Thyroid gland (tissue), 4 donors: Measurements from ENCODE around the gene SORL1.

Experiments
- CTCF ChIP-seq, 6 experiments: fragments of 200-600 bp in 3 of 6; fragments of 450-650 bp in 3 of 6; sonication (generic) in 3 of 6; IDR thresholded peaks; one replicate each; pipeline ENCODE4 v1.5.1; 2016 to 2019; ENCODE audit warnings: antibody characterized with exemption in 6 of 6, mild to moderate bottlenecking in 2 of 6, inconsistent platforms in 1 of 6, moderate library complexity in 1 of 6
- POLR2A ChIP-seq, 2 donors: fragments of 450-650 bp; IDR thresholded peaks; one replicate each; pipeline ENCODE4 v1.6.1; 2017; ENCODE audit warnings: antibody characterized with exemption in 2 of 2, mild to moderate bottlenecking in 2 of 2, moderate library complexity in 1 of 2

GRCh38 chr11:121421149-121421901, 30.8 kb upstream of the SORL1 start:
- no peak for TF ChIP-seq CTCF (IDR thresholded peaks at IDR 0.05)
- no peak for TF ChIP-seq POLR2A (IDR thresholded peaks at IDR 0.05)
